Measurements from ENCODE around the gene POLE.

The POLE gene

GRCh38 chr12:132727091-132727794 is 40.1 kb upstream of the POLE start:
- no peak overlapping the region for H3K27ac ChIP-seq (ENCODE audit: low read depth, low read length)
- no peaks in the 10 kb centered on the region for H3K4me1 ChIP-seq (ENCODE audit: control insufficient read depth in 1 of 2, insufficient read depth in 2 of 2, low read length in 2 of 2)
- H3K4me3 ChIP-seq (ENCODE audit: low read depth in 1 of 2, low read length in 2 of 2), result no peak overlapping the region
- peaks cover 39 to 83% of the 10 kb centered on the region in 2 donors for H3K36me3 ChIP-seq (ENCODE audit: control insufficient read depth in 1 of 2, insufficient read depth in 2 of 2, low read length in 2 of 2)
- H3K9me3 ChIP-seq (ENCODE audit: control insufficient read depth in 1 of 2, low read length in 2 of 2), result no peaks in the 10 kb centered on the region
- H3K27me3 ChIP-seq (ENCODE audit: control insufficient read depth in 1 of 2, insufficient read depth in 2 of 2, low read length in 2 of 2), result no peaks in the 10 kb centered on the region
- H3K9ac ChIP-seq (ENCODE audit: low read depth in 1 of 2, low read length in 2 of 2), result no peak overlapping the region

GRCh38 chr12:132726386-132726785 is 39.2 kb upstream of the POLE start:
- no peaks in the 10 kb centered on the region for H3K9me3 ChIP-seq (ENCODE audit: control insufficient read depth in 1 of 2, low read length in 2 of 2)
- H3K9ac ChIP-seq (ENCODE audit: low read depth in 1 of 2, low read length in 2 of 2), result no peak overlapping the region
- H3K27me3 ChIP-seq (ENCODE audit: control insufficient read depth in 1 of 2, insufficient read depth in 2 of 2, low read length in 2 of 2), result no peaks in the 10 kb centered on the region
- H3K4me3 ChIP-seq (ENCODE audit: low read depth in 1 of 2, low read length in 2 of 2), result no peak overlapping the region
- H3K4me1 ChIP-seq (ENCODE audit: control insufficient read depth in 1 of 2, insufficient read depth in 2 of 2, low read length in 2 of 2), result no peaks in the 10 kb centered on the region
- H3K27ac ChIP-seq (ENCODE audit: low read depth, low read length), result no peak overlapping the region
- H3K36me3 ChIP-seq (ENCODE audit: control insufficient read depth in 1 of 2, insufficient read depth in 2 of 2, low read length in 2 of 2), result peaks cover 36 to 80% of the 10 kb centered on the region in 2 donors

GRCh38 chr12:132724506-132725241 is 37.5 kb upstream of the POLE start:
- Histone ChIP-seq H3K36me3 (ENCODE audit: control insufficient read depth in 1 of 2, insufficient read depth in 2 of 2, low read length in 2 of 2) (peaks cover 42 to 78% of the 10 kb centered on the region in 2 donors), H3K4me3 (ENCODE audit: low read depth in 1 of 2, low read length in 2 of 2) (no peak overlapping the region), H3K9me3 (ENCODE audit: control insufficient read depth in 1 of 2, low read length in 2 of 2) (no peaks in the 10 kb centered on the region)

GRCh38 chr12:132723764-132724140 is 36.6 kb upstream of the POLE start:
- Histone ChIP-seq H3K4me3 (ENCODE audit: low read depth in 1 of 2, low read length in 2 of 2) (no peak overlapping the region), H3K9me3 (ENCODE audit: control insufficient read depth in 1 of 2, low read length in 2 of 2) (no peaks in the 10 kb centered on the region), H3K36me3 (ENCODE audit: control insufficient read depth in 1 of 2, insufficient read depth in 2 of 2, low read length in 2 of 2) (peaks cover 45 to 84% of the 10 kb centered on the region in 2 donors), H3K4me1 (ENCODE audit: control insufficient read depth in 1 of 2, insufficient read depth in 2 of 2, low read length in 2 of 2) (no peaks in the 10 kb centered on the region), H3K27me3 (ENCODE audit: control insufficient read depth in 1 of 2, insufficient read depth in 2 of 2, low read length in 2 of 2) (no peaks in the 10 kb centered on the region), H3K9ac (ENCODE audit: low read depth in 1 of 2, low read length in 2 of 2) (no peak overlapping the region), H3K27ac (ENCODE audit: low read depth, low read length) (no peak overlapping the region)

More at GRCh38 chr12:132724506-132725241, 37.5 kb upstream of the POLE start:
- Histone ChIP-seq H3K9ac (ENCODE audit: low read depth in 1 of 2, low read length in 2 of 2) (no peak overlapping the region), H3K4me1 (ENCODE audit: control insufficient read depth in 1 of 2, insufficient read depth in 2 of 2, low read length in 2 of 2) (no peaks in the 10 kb centered on the region), H3K27me3 (ENCODE audit: control insufficient read depth in 1 of 2, insufficient read depth in 2 of 2, low read length in 2 of 2) (no peaks in the 10 kb centered on the region), H3K27ac (ENCODE audit: low read depth, low read length) (no peak overlapping the region)

- no peak overlapping the region for H3K9ac ChIP-seq (ENCODE audit: low read depth in 1 of 2, low read length in 2 of 2)
- H3K4me1 ChIP-seq (ENCODE audit: control insufficient read depth in 1 of 2, insufficient read depth in 2 of 2, low read length in 2 of 2), result no peaks in the 10 kb centered on the region
- H3K9me3 ChIP-seq (ENCODE audit: control insufficient read depth in 1 of 2, low read length in 2 of 2), result no peaks in the 10 kb centered on the region
- H3K27ac ChIP-seq (ENCODE audit: low read depth, low read length), result no peak overlapping the region
- no peaks in the 10 kb centered on the region for H3K27me3 ChIP-seq (ENCODE audit: control insufficient read depth in 1 of 2, insufficient read depth in 2 of 2, low read length in 2 of 2)
- peaks cover 47 to 82% of the 10 kb centered on the region in 2 donors for H3K36me3 ChIP-seq (ENCODE audit: control insufficient read depth in 1 of 2, insufficient read depth in 2 of 2, low read length in 2 of 2)
- H3K4me3 ChIP-seq (ENCODE audit: low read depth in 1 of 2, low read length in 2 of 2), result no peak overlapping the region
Observed at GRCh38 chr12:132723015-132723763, 36.0 kb upstream of the POLE start.

- Histone ChIP-seq H3K36me3 (ENCODE audit: control insufficient read depth in 1 of 2, insufficient read depth in 2 of 2, low read length in 2 of 2) (peaks cover 30 to 70% of the 10 kb centered on the region in 2 donors), H3K27me3 (ENCODE audit: control insufficient read depth in 1 of 2, insufficient read depth in 2 of 2, low read length in 2 of 2) (no peaks in the 10 kb centered on the region)
Observed at GRCh38 chr12:132720606-132721345, 33.6 kb upstream of the POLE start.

GRCh38 chr12:132719954-132720324 is 32.8 kb upstream of the POLE start:
- Histone ChIP-seq H3K9me3 (ENCODE audit: control insufficient read depth in 1 of 2, low read length in 2 of 2) (no peaks in the 10 kb centered on the region), H3K36me3 (ENCODE audit: control insufficient read depth in 1 of 2, insufficient read depth in 2 of 2, low read length in 2 of 2) (peaks cover 23 to 65% of the 10 kb centered on the region in 2 donors), H3K27ac (ENCODE audit: low read depth, low read length) (no peak overlapping the region), H3K9ac (ENCODE audit: low read depth in 1 of 2, low read length in 2 of 2) (no peak overlapping the region), H3K27me3 (ENCODE audit: control insufficient read depth in 1 of 2, insufficient read depth in 2 of 2, low read length in 2 of 2) (no peaks in the 10 kb centered on the region), H3K4me3 (ENCODE audit: low read depth in 1 of 2, low read length in 2 of 2) (no peak overlapping the region), H3K4me1 (ENCODE audit: control insufficient read depth in 1 of 2, insufficient read depth in 2 of 2, low read length in 2 of 2) (no peaks in the 10 kb centered on the region)

More at GRCh38 chr12:132720606-132721345, 33.6 kb upstream of the POLE start:
- no peak overlapping the region for H3K4me3 ChIP-seq (ENCODE audit: low read depth in 1 of 2, low read length in 2 of 2)
- H3K9ac ChIP-seq (ENCODE audit: low read depth in 1 of 2, low read length in 2 of 2), result no peak overlapping the region
- no peak overlapping the region for H3K27ac ChIP-seq (ENCODE audit: low read depth, low read length)
- no peaks in the 10 kb centered on the region for H3K4me1 ChIP-seq (ENCODE audit: control insufficient read depth in 1 of 2, insufficient read depth in 2 of 2, low read length in 2 of 2)
- H3K9me3 ChIP-seq (ENCODE audit: control insufficient read depth in 1 of 2, low read length in 2 of 2), result no peaks in the 10 kb centered on the region

- Histone ChIP-seq H3K27me3 (ENCODE audit: control insufficient read depth in 1 of 2, insufficient read depth in 2 of 2, low read length in 2 of 2) (no peaks in the 10 kb centered on the region), H3K36me3 (ENCODE audit: control insufficient read depth in 1 of 2, insufficient read depth in 2 of 2, low read length in 2 of 2) (peaks cover 17 to 63% of the 10 kb centered on the region in 2 donors), H3K4me3 (ENCODE audit: low read depth in 1 of 2, low read length in 2 of 2) (no peak overlapping the region), H3K4me1 (ENCODE audit: control insufficient read depth in 1 of 2, insufficient read depth in 2 of 2, low read length in 2 of 2) (no peaks in the 10 kb centered on the region), H3K9me3 (ENCODE audit: control insufficient read depth in 1 of 2, low read length in 2 of 2) (no peaks in the 10 kb centered on the region), H3K9ac (ENCODE audit: low read depth in 1 of 2, low read length in 2 of 2) (no peak overlapping the region), H3K27ac (ENCODE audit: low read depth, low read length) (no peak overlapping the region)
Observed at GRCh38 chr12:132719141-132719953, 32.2 kb upstream of the POLE start.

GRCh38 chr12:132718644-132719043 is 31.5 kb upstream of the POLE start:
- H3K27ac ChIP-seq (ENCODE audit: low read depth, low read length), result no peak overlapping the region
- H3K36me3 ChIP-seq (ENCODE audit: control insufficient read depth in 1 of 2, insufficient read depth in 2 of 2, low read length in 2 of 2), result peaks cover 17 to 57% of the 10 kb centered on the region in 2 donors
- H3K27me3 ChIP-seq (ENCODE audit: control insufficient read depth in 1 of 2, insufficient read depth in 2 of 2, low read length in 2 of 2), result no peaks in the 10 kb centered on the region
- H3K9me3 ChIP-seq (ENCODE audit: control insufficient read depth in 1 of 2, low read length in 2 of 2), result no peaks in the 10 kb centered on the region
- H3K9ac ChIP-seq (ENCODE audit: low read depth in 1 of 2, low read length in 2 of 2), result no peak overlapping the region
- H3K4me3 ChIP-seq (ENCODE audit: low read depth in 1 of 2, low read length in 2 of 2), result no peak overlapping the region
- no peaks in the 10 kb centered on the region for H3K4me1 ChIP-seq (ENCODE audit: control insufficient read depth in 1 of 2, insufficient read depth in 2 of 2, low read length in 2 of 2)

All from duodenal mucosa (tissue), 2 donors.